Measurements from ENCODE around the gene HEATR5A. TPM values are rescaled to one million over a fixed set of nuclear protein-coding genes. Genes with fewer than 3 reads are reported as not detected.

The HEATR5A gene
- total and polyA plus RNA-seq, 2 donors (not counting 1 experiment from before 2014, with no cell fraction given), result 4.8 to 22.1 TPM

GRCh38 chr14:31457665-31458659 lies 37.6 kb upstream of the HEATR5A start:
- ChIA-PET POLR2A (interaction anchor here (0.6 to 1.9 kb wide), 3 partner anchors 38 to 250 kb away, joined by 3 to 20 read pairs (median 4); partner anchors contain the start of genes HEATR5A and HECTD1), CTCF (interaction anchor here (0.8 to 2.2 kb wide), 9 partner anchors 9 to 797 kb away, joined by 3 to 10 read pairs (median 3); partner anchors contain the start of gene HEATR5A)
- no peak for TF ChIP-seq EZH2 (IDR thresholded peaks at IDR 0.05; ENCODE audit: borderline replicate concordance, insufficient read depth, low read depth, low read length, poor library complexity, severe bottlenecking)
- TF ChIP-seq CTCF (IDR thresholded peaks at IDR 0.05), result no peak
- Mint-ChIP-seq H3K4me1 (peaks cover 32% of the 10 kb centered on the region), H3K4me3 (peak overlapping the region; percentile 98), H3K27me3 (no peaks in the 10 kb centered on the region), H3K27ac (peak overlapping the region; percentile 93), H3K9me3 (ENCODE audit: insufficient read depth) (no peaks in the 10 kb centered on the region)
- Histone ChIP-seq H3K4me2 (replicated peaks; ENCODE audit: low read depth, low read length, poor library complexity, severe bottlenecking) (peak overlapping the region; percentile 89), H3K27me3 (replicated peaks in 1 of 4; ENCODE audit: control extremely low read depth in 1 of 4, control insufficient read depth in 3 of 4, insufficient read depth in 4 of 4, low read length in 3 of 4) (no peaks in the 10 kb centered on the region), H3K4me1 (ENCODE audit: control insufficient read depth in 2 of 2, insufficient read depth in 2 of 2, low read length in 2 of 2) (peaks cover 8 to 13% of the 10 kb centered on the region in 2 donors), H4K20me1 (ENCODE audit: control insufficient read depth, insufficient read depth, low read length, poor library complexity, severe bottlenecking) (no peaks in the 10 kb centered on the region), H3K9me3 (ENCODE audit: control extremely low read depth in 1 of 3, control insufficient read depth in 2 of 3, insufficient read depth in 1 of 3, low read length in 2 of 3) (no peaks in the 10 kb centered on the region), H3K79me2 (ENCODE audit: control insufficient read depth, insufficient read depth, low read length) (peaks cover 15% of the 10 kb centered on the region), H3K9ac (ENCODE audit: low read length) (peak overlapping the region; percentile 83), H3K36me3 (replicated peaks in 1 of 2; ENCODE audit: control extremely low read depth in 1 of 2, control insufficient read depth in 1 of 2, extremely low read depth in 1 of 2, insufficient read depth in 2 of 2, low read length in 1 of 2) (no peaks in the 10 kb centered on the region), H2AFZ (ENCODE audit: insufficient read depth, low read depth, low read length, poor library complexity, severe bottlenecking) (peak overlapping the region; percentile 93), H3K27ac (ENCODE audit: low read length in 2 of 2) (peak overlapping the region; percentile 72 to 82), H3K4me3 (ENCODE audit: control extremely low read depth in 1 of 5, extremely low read depth in 1 of 5, insufficient read depth in 1 of 5, low read depth in 2 of 5, low read length in 4 of 5) (peak overlapping the region in 4 of 5 experiments; percentile 63 to 87 (median 70))
- intact Hi-C loops (cut with micrococcal nuclease), result loop anchor here (1.0 to 10.0 kb wide), 8 partner anchors 38 to 903 kb away; partner anchors contain the start of genes ARHGAP5, G2E3, HEATR5A and NUBPL
- DNase-seq, result peak; percentile 6
- ATAC-seq (ENCODE audit: low read depth), result no peak
- 55% methylated on average over 1 of the region's 11 CpGs for WGBS (ENCODE audit: insufficient coverage)
